ENCODE measurements around the gene TMEM131L.

The TMEM131L gene

DNA sequence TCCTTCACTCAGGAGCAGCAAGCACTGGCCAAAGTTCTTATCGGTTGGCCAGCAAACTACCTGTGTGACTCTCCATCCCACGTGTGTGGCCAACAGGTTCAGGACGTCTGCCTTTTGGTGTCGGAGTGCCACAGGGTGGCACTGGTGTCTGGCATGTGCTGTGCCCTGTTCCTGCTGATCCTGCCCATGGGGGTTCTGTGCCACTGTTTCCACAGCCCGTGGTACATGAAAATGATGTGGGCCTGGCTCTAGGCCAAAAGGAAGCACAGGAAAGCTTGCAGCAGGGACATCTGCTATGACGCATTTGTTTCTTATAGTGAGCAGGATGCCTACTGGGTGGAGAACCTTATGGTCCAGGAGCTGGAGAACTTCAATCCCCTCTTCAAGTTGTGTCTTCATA, 213.3 kb downstream of the TMEM131L start:
- Histone ChIP-seq H3K36me3 (ENCODE audit: insufficient read depth, low read length) (no peaks in the 10 kb centered on the region), H2AFZ (ENCODE audit: low read length) (no peak overlapping the region), H4K20me1 (ENCODE audit: insufficient read depth, low read length, poor library complexity, severe bottlenecking) (no peaks in the 10 kb centered on the region), H3K4me1 (ENCODE audit: insufficient read depth, low read length, poor library complexity, severe bottlenecking) (no peaks in the 10 kb centered on the region), H3K9me2 (replicated peaks; ENCODE audit: low read depth, low read length) (no peaks in the 10 kb centered on the region), H3K9ac (ENCODE audit: low read depth, low read length, poor library complexity, severe bottlenecking) (no peak overlapping the region), H3K9me3 (ENCODE audit: insufficient read depth, low read depth, low read length) (peaks cover 8% of the 10 kb centered on the region; the same call in 1 of the 2 replicates), H3K79me2 (ENCODE audit: insufficient read depth, low read length) (no peaks in the 10 kb centered on the region), H3F3A (ENCODE audit: low read depth) (no peaks in the 10 kb centered on the region), H3K4me2 (ENCODE audit: low read depth, low read length, poor library complexity, severe bottlenecking) (no peak overlapping the region), H3K4me3 (ENCODE audit: low read length, poor library complexity, severe bottlenecking) (no peak overlapping the region), H3K27me3 (ENCODE audit: insufficient read depth, low read length, poor library complexity, severe bottlenecking) (no peaks in the 10 kb centered on the region)
- TF ChIP-seq, protein P1, sequence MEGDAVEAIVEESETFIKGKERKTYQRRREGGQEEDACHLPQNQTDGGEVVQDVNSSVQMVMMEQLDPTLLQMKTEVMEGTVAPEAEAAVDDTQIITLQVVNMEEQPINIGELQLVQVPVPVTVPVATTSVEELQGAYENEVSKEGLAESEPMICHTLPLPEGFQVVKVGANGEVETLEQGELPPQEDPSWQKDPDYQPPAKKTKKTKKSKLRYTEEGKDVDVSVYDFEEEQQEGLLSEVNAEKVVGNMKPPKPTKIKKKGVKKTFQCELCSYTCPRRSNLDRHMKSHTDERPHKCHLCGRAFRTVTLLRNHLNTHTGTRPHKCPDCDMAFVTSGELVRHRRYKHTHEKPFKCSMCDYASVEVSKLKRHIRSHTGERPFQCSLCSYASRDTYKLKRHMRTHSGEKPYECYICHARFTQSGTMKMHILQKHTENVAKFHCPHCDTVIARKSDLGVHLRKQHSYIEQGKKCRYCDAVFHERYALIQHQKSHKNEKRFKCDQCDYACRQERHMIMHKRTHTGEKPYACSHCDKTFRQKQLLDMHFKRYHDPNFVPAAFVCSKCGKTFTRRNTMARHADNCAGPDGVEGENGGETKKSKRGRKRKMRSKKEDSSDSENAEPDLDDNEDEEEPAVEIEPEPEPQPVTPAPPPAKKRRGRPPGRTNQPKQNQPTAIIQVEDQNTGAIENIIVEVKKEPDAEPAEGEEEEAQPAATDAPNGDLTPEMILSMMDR (conservative IDR thresholded peaks at IDR 0.05; ENCODE audit: low read length): no peak
- no peak for TF ChIP-seq EZH2phosphoT487 (IDR thresholded peaks at IDR 0.05; ENCODE audit: borderline replicate concordance)

DNA sequence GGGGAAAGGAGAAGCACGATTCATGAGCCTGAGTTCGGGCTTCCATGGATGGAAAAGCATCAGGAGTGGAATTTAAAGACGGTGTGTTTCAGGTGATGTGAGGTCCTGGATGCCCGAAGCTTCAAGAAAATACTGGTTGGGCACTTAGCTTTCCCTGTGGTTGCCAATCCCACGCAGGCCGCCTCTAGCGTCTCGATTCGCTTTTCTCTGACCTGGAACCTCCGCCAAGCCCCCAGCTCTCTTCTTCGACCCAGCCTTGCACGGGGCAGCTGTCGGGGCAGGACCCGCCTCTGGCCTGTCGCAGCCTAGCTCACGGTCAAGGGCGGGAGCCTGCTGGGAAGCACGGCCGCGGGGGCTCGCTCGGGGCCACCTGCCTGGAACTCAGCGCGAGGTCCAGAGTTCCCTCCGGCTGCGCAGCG, 217.6 kb downstream of the TMEM131L start:
- no peaks in the 10 kb centered on the region for H4K20me1 ChIP-seq (ENCODE audit: insufficient read depth, low read length, poor library complexity, severe bottlenecking)
- no peak overlapping the region for H3K4me2 ChIP-seq (ENCODE audit: low read depth, low read length, poor library complexity, severe bottlenecking)
- no peaks in the 10 kb centered on the region for H3K79me2 ChIP-seq (ENCODE audit: insufficient read depth, low read length)
- H3K9me3 ChIP-seq (ENCODE audit: insufficient read depth, low read depth, low read length): peaks cover 10% of the 10 kb centered on the region; the same call in 1 of the 2 replicates
- TF ChIP-seq, protein P1 (conservative IDR thresholded peaks at IDR 0.05; ENCODE audit: low read length): no peak
- no peak for TF ChIP-seq EZH2phosphoT487 (IDR thresholded peaks at IDR 0.05; ENCODE audit: borderline replicate concordance)
- H3F3A ChIP-seq (ENCODE audit: low read depth): no peaks in the 10 kb centered on the region
- no peak overlapping the region for H2AFZ ChIP-seq (ENCODE audit: low read length)
- H3K4me1 ChIP-seq (ENCODE audit: insufficient read depth, low read length, poor library complexity, severe bottlenecking): no peaks in the 10 kb centered on the region
- H3K9ac ChIP-seq (ENCODE audit: low read depth, low read length, poor library complexity, severe bottlenecking): no peak overlapping the region
- H3K27me3 ChIP-seq (ENCODE audit: insufficient read depth, low read length, poor library complexity, severe bottlenecking): no peaks in the 10 kb centered on the region
- H3K36me3 ChIP-seq (ENCODE audit: insufficient read depth, low read length): no peaks in the 10 kb centered on the region
- no peaks in the 10 kb centered on the region for H3K9me2 ChIP-seq (replicated peaks; ENCODE audit: low read depth, low read length)
- no peak overlapping the region for H3K4me3 ChIP-seq (ENCODE audit: low read length, poor library complexity, severe bottlenecking)

DNA sequence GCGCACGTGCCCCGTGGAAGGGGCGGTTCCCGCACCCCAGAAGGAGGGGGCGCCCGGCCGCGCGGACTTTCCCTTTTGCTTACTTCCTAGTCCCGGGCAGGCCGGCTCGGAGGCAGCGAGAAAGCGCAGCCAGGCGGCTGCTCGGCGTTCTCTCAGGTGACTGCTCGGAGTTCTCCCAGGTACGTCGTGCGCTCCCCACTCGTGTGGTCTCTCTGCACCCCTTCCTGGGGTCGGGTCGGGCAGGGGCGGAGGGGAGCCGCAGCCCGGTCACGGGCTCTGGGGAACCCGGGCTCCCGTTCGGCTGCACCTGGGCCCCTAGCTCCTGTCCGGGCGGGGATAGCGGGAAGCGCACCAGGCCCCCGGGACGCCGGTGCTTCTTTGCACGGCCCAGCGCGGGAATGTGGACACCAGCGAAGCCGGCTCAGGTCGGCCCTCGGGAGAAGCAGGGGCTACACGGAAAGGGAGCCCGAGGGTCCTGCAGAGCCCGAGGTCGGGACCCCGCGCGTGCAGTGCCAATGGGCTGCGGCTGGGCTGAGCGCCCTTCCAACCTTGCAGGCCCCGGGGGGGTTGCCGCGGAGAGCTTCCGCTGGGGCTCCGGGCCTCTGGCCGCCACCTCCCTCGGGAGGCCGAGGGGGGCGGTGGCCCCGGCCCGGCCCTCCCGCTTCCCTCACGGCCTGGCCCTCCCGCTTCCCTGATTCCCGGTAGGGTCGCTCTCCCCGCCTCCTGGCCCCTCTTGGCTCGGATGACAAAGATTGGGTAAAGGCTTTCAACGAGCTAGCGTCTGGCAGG, 218.2 kb downstream of the TMEM131L start, which contains the start of gene TLR2:
Gene TLR2, plus strand, starts transcription at position 99 of the 789 bp plus-strand sequence. CDS start 18,628 bp downstream, outside the sequence.
- Histone ChIP-seq H3K4me3 (ENCODE audit: low read length, poor library complexity, severe bottlenecking) (no peak within 1 kb of the TSS), H3K9me2 (replicated peaks; ENCODE audit: low read depth, low read length) (no peaks in the 10 kb centered on the region), H2AFZ (ENCODE audit: low read length) (no peak within 1 kb of the TSS), H4K20me1 (ENCODE audit: insufficient read depth, low read length, poor library complexity, severe bottlenecking) (no peaks in the 10 kb centered on the region), H3K4me2 (ENCODE audit: low read depth, low read length, poor library complexity, severe bottlenecking) (no peak within 1 kb of the TSS), H3K9me3 (ENCODE audit: insufficient read depth, low read depth, low read length) (peaks cover 15% of the 10 kb centered on the region; the same call in 1 of the 2 replicates), H3F3A (ENCODE audit: low read depth) (no peaks in the 10 kb centered on the region), H3K36me3 (ENCODE audit: insufficient read depth, low read length) (no peaks in the 10 kb centered on the region), H3K79me2 (ENCODE audit: insufficient read depth, low read length) (no peaks in the 10 kb centered on the region), H3K4me1 (ENCODE audit: insufficient read depth, low read length, poor library complexity, severe bottlenecking) (no peaks in the 10 kb centered on the region), H3K27me3 (ENCODE audit: insufficient read depth, low read length, poor library complexity, severe bottlenecking) (no peaks in the 10 kb centered on the region), H3K9ac (ENCODE audit: low read depth, low read length, poor library complexity, severe bottlenecking) (no peak within 1 kb of the TSS)
- TF ChIP-seq, protein P1 (conservative IDR thresholded peaks at IDR 0.05; ENCODE audit: low read length): no peak
- TF ChIP-seq EZH2phosphoT487 (IDR thresholded peaks at IDR 0.05; ENCODE audit: borderline replicate concordance): no peak
